Neural progenitor cell (in vitro differentiated cells): ENCODE measurements around the gene SPTBN5.

ENCODE experiments used
- CTCF ChIP-seq: fragments of 200-600 bp; sonication (generic); IDR thresholded peaks from 2 replicates; pipeline ENCODE4 v1.5.1; 2017; ENCODE audit warnings: antibody characterized with exemption, mild to moderate bottlenecking
- EZH2 ChIP-seq: fragments of 200-600 bp; sonication (generic); IDR thresholded peaks from 2 replicates; pipeline ENCODE4 v1.6.1; 2017; ENCODE audit warnings: antibody characterized with exemption, mild to moderate bottlenecking, moderate library complexity
- EZH2phosphoT487 ChIP-seq: fragments of 200-600 bp; sonication (generic); IDR thresholded peaks from 2 replicates; pipeline ENCODE4 v1.6.1; 2017; ENCODE audit warnings: antibody characterized with exemption

- TF ChIP-seq CTCF (no peak), EZH2 (no peak), EZH2phosphoT487 (no peak)
Measured at GRCh38 chr15:41881550-41881919, 12.3 kb downstream of the SPTBN5 start.
